Measurements from ENCODE around the gene TP53AIP1. TPM values are rescaled to one million over a fixed set of nuclear protein-coding genes. Genes with fewer than 3 reads are reported as not detected.

Gene TP53AIP1
- total RNA-seq, 1 experiment from 2014 or later, result not detected

DNA sequence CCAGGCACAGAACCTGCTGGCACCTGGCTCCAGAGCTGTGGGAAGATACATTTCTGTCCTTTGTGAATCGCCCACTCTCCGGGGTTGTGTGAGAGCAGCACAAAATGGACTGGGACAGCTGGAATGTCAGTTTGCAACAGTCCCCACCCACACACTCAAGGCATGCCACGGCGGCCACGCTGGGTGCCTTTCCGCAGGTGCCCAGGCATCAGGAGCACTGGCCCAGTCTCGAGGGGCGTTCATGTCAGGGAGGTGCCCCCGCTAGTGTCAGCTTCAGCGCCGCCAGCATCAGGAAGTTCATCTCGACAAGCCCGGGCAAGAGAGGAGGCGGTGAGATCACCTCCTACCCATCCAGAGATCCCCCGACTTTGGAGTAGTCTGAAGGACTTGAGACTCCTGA is 2.1 kb downstream of the TP53AIP1 start:
- H3K4me3 Mint-ChIP-seq, result no peak overlapping the region
- Histone ChIP-seq H3K23ac (ENCODE audit: insufficient read length, low read depth, low read length) (no peak overlapping the region), H2AFZ (ENCODE audit: low read length) (no peak overlapping the region), H3K9ac (ENCODE audit: extremely low read depth, insufficient read length, low read length) (no peak overlapping the region), H2AK5ac (ENCODE audit: insufficient read length, low read length) (no peak overlapping the region), H3K18ac (ENCODE audit: insufficient read length, low read depth, low read length) (peak overlapping the region; percentile 46), H3K4ac (ENCODE audit: low read depth, low read length) (no peak overlapping the region), H3K79me1 (ENCODE audit: insufficient read depth, low read depth, low read length, poor library complexity, severe bottlenecking) (no peaks in the 10 kb centered on the region), H3K79me2 (ENCODE audit: insufficient read depth, low read length) (no peaks in the 10 kb centered on the region), H2BK12ac (ENCODE audit: insufficient read length, low read depth, low read length) (no peak overlapping the region), H3K27me3 (ENCODE audit: insufficient read depth, low read length) (peaks cover 2% of the 10 kb centered on the region; the same call in 1 of the 2 replicates), H4K5ac (ENCODE audit: insufficient read length, low read depth, low read length) (no peak overlapping the region), H3K23me2 (ENCODE audit: insufficient read length, low read depth, low read length, poor library complexity, severe bottlenecking) (no peaks in the 10 kb centered on the region), H4K91ac (ENCODE audit: insufficient read length, low read depth, low read length) (no peak overlapping the region), H2BK20ac (ENCODE audit: low read depth, low read length, poor library complexity, severe bottlenecking) (no peak overlapping the region), H2BK120ac (ENCODE audit: low read depth, low read length, poor library complexity, severe bottlenecking) (no peak overlapping the region), H4K8ac (replicated peaks; ENCODE audit: insufficient read length, low read depth, low read length) (no peak overlapping the region), H3K27ac (ENCODE audit: insufficient read length, low read depth, low read length) (no peak overlapping the region), H3K9me3 (ENCODE audit: control insufficient read depth, low read depth, low read length) (no peaks in the 10 kb centered on the region), H3K14ac (ENCODE audit: insufficient read depth, low read length) (peak overlapping the region; percentile 35; the same call in 1 of the 2 replicates), H4K20me1 (ENCODE audit: control insufficient read depth, insufficient read depth, insufficient read length) (no peaks in the 10 kb centered on the region), H3K4me1 (ENCODE audit: insufficient read depth, low read length) (no peaks in the 10 kb centered on the region; the same call in 1 of the 2 replicates), H2BK5ac (ENCODE audit: insufficient read length, low read length) (no peak overlapping the region), H3T11ph (ENCODE audit: low read length) (no peak overlapping the region), H3K4me2 (ENCODE audit: insufficient read depth, insufficient read length, low read length) (no peak overlapping the region), H3K56ac (ENCODE audit: insufficient read length, low read depth, low read length) (no peak overlapping the region), H2BK15ac (ENCODE audit: low read depth, low read length) (no peak overlapping the region)
- H3K9me3 Mint-ChIP-seq, result no peaks in the 10 kb centered on the region; a peak in 1 of 5 replicates
- DNase-seq, result no peak
- no CpG with 5 or more reads among the region's 15 CpGs for WGBS (ENCODE audit: extremely low coverage, insufficient read length, low lambda C conversion rate)
- no peaks in the 10 kb centered on the region for H3K36me3 Mint-ChIP-seq (ENCODE audit: insufficient read depth in 1 of 3, low read depth in 3 of 3)
- no peak for TF ChIP-seq CTCF (conservative IDR thresholded peaks at IDR 0.05)
- H3K27ac Mint-ChIP-seq, result no peak overlapping the region; a peak in 1 of 7 replicates
- H3K4me1 Mint-ChIP-seq, result peaks cover 24 to 28% of the 10 kb centered on the region in 2 experiments
- H3K27me3 Mint-ChIP-seq (ENCODE audit: low read depth), result peaks cover 30% of the 10 kb centered on the region
